NT2/D1 (cell line): ENCODE measurements around the gene ATXN2L.
A peak's percentile ranks its signal among the peaks of the same experiment; 100 is the strongest.
"Not testable (repeated sequence)": the region's sequence is repeated elsewhere in the genome, so short reads cannot be mapped to it uniquely, and the experiment has no call there.

Source experiments
- DNase-seq: peaks from one replicate; pipeline ENCODE4 v3.0.0-alpha.2; 2011; ENCODE audit warnings: low read depth, low spot score
- H3K27me3 ChIP-seq: 2 replicates; pipeline ENCODE4 v1.6.0; 2011; ENCODE audit warnings: mild to moderate bottlenecking; ENCODE audit not compliant: insufficient read length, insufficient read depth
- H3K36me3 ChIP-seq: 2 replicates; pipeline ENCODE4 v1.6.1; 2011; ENCODE audit warnings: mild to moderate bottlenecking, low read length, mixed read lengths; ENCODE audit not compliant: insufficient read depth, insufficient read length
- H3K4me1 ChIP-seq: 2 replicates; pipeline ENCODE4 v1.5.1; 2011; ENCODE audit not compliant: insufficient read depth, insufficient read length
- H3K4me3 ChIP-seq: 2 replicates; pipeline ENCODE4 v1.5.1; 2011; ENCODE audit warnings: low read depth; ENCODE audit not compliant: insufficient read length
- H3K9ac ChIP-seq: 2 replicates; pipeline ENCODE4 v1.6.0; 2011; ENCODE audit warnings: low read depth; ENCODE audit not compliant: insufficient read length
- H3K9me3 ChIP-seq: 2 replicates; pipeline ENCODE4 v1.5.1; 2011; ENCODE audit warnings: mild to moderate bottlenecking, low read length; ENCODE audit not compliant: insufficient read depth
- SUZ12 ChIP-seq: IDR thresholded peaks from 2 replicates; pipeline ENCODE4 v1.6.1; 2011; ENCODE audit not compliant: insufficient read length, insufficient read depth; ENCODE audit errors: extremely low read depth
- YY1 ChIP-seq: IDR thresholded peaks from 2 replicates; pipeline ENCODE4 v1.6.1; 2011; ENCODE audit not compliant: insufficient read length, insufficient read depth
- ZNF274 ChIP-seq: IDR thresholded peaks from 2 replicates; pipeline ENCODE4 v1.6.1; 2011; ENCODE audit warnings: mild to moderate bottlenecking, low read depth, low read length

ATXN2L gene

DNA sequence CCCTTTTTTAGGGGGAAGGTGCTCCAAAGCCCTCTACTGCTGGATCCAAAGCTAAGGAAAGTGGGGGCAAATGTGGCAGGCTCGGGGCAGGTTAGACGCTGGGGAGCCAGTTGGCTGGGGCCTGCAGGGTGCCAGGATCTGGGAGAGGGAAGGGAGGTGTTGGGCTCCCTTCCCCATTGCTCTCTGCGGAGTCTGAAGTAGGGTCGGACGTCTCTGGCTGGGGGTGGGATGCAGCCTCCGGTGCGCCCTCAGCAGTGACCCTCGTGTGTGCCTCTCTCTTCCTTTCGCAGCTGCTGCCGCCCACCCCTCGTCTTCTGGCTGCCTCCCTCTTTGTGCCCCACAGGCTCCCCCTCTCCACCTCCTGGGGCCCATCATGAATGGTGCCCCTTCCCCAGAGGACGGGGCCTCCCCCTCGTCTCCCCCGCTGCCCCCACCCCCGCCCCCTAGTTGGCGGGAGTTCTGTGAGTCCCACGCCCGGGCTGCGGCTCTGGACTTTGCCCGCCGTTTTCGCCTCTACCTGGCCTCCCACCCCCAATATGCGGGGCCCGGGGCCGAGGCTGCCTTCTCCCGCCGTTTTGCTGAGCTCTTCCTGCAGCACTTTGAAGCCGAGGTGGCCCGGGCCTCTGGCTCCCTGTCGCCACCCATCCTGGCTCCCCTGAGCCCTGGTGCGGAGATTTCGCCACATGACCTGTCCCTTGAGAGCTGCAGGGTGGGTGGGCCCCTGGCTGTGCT, 43.1 kb downstream of the ATXN2L start:
- H3K36me3 ChIP-seq, result peaks cover 48% of the 10 kb centered on the region
- H3K9ac ChIP-seq, result no peak overlapping the region

DNA sequence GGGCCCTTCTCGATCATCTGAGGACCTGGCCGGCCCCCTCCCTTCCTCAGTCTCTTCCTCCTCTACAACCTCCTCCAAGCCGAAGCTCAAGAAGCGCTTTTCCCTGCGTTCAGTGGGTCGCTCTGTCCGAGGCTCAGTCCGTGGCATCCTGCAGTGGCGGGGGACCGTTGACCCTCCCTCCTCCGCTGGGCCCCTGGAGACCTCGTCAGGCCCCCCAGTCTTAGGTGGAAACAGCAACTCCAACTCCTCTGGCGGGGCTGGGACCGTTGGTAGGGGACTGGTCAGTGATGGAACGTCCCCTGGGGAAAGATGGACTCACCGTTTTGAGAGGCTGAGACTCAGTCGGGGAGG, 43.6 kb downstream of the ATXN2L start:
- no peak for DNase-seq
- no peaks in the 10 kb centered on the region for H3K27me3 ChIP-seq
- H3K4me1 ChIP-seq, result peaks cover 10% of the 10 kb centered on the region
- peaks cover 50% of the 10 kb centered on the region for H3K36me3 ChIP-seq
- H3K9me3 ChIP-seq, result no peaks in the 10 kb centered on the region
- no peak overlapping the region for H3K4me3 ChIP-seq
- H3K9ac ChIP-seq, result peak overlapping the region; percentile 5
- no peak for TF ChIP-seq SUZ12
- TF ChIP-seq ZNF274, result no peak
- no peak for TF ChIP-seq YY1

More for the DNA sequence above, 43.1 kb downstream of the ATXN2L start:
- Histone ChIP-seq H3K4me1 (peaks cover 10% of the 10 kb centered on the region), H3K4me3 (no peak overlapping the region), H3K9me3 (no peaks in the 10 kb centered on the region), H3K27me3 (no peaks in the 10 kb centered on the region)
- no peak for DNase-seq
- no peak for TF ChIP-seq SUZ12
- no peak for TF ChIP-seq YY1
- no peak for TF ChIP-seq ZNF274

DNA sequence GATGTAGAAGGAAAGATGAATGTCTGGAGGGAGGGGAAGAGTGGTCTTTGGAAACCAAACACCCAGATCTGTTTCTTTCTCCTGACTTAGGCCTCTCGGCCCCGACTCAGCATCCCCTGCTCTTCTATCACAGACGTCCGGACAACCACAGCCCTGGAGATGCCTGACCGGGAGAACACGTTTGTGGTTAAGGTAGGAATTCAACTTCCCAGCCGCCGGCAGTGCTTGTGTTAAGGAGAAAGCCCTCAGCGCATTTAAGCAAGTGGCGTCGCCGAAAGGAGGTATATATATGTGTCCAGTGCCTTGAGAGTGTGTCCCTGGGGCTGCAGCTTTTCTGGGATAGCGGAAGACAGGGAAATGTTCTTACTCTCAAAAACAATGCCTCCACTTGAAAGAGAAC, 44.4 kb downstream of the ATXN2L start:
- no peaks in the 10 kb centered on the region for H3K27me3 ChIP-seq
- no peaks in the 10 kb centered on the region for H3K9me3 ChIP-seq
- TF ChIP-seq SUZ12 (no peak), YY1 (no peak), ZNF274 (no peak)
- peaks cover 8% of the 10 kb centered on the region for H3K4me1 ChIP-seq
- no peak overlapping the region for H3K4me3 ChIP-seq
- peaks cover 59% of the 10 kb centered on the region for H3K36me3 ChIP-seq
- no peak overlapping the region for H3K9ac ChIP-seq
- DNase-seq, result no peak

DNA sequence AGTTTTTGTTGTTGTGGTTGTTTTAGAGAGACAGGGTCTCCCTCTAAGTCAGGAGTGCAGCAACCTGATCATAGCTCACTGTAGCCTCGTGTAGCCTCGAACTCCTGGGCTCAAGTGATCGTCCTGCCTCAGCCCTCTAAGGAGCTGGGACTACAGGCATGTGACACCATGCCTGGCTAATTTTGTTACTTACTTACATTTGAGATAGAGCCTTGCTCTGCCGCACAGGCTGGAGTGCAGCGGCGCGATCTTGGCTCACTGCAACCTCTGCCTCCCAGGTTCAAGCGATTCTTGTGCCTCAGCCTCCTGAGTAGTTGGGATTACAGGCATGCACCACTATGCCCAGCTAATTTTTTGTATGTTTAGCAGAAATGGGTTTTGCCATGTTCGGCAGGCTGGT, 44.8 kb downstream of the ATXN2L start:
- H3K27me3 ChIP-seq, DNase-seq, H3K9ac ChIP-seq, H3K9me3 ChIP-seq, H3K4me1 ChIP-seq, H3K4me3 ChIP-seq: not testable (repeated sequence)
- H3K36me3 ChIP-seq, result peaks cover 63% of the 10 kb centered on the region

DNA sequence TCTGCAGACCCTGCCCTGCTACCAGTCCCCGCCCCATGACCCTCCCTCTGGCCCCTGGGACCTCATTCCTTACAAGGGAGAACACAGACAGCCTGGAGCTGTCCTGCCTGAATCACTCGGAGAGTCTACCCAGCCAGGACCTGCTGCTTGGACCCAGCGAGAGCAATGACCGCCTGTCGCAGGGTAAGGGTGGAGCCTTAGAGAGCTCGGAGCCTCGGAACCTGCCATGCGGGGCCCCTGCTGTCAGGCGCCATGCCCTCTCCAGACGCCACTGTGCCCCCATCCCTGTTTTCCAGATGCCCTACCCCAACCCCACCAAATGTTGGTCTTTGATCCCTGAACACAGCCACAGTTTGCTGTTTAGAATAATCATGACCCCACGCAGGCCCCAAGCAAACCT, 46.4 kb downstream of the ATXN2L start:
- Histone ChIP-seq H3K4me3 (no peak overlapping the region), H3K4me1 (peaks cover 7% of the 10 kb centered on the region), H3K9ac (no peak overlapping the region), H3K36me3 (peaks cover 78% of the 10 kb centered on the region), H3K27me3 (no peaks in the 10 kb centered on the region), H3K9me3 (no peaks in the 10 kb centered on the region)
- DNase-seq, result no peak
- TF ChIP-seq ZNF274 (no peak), YY1 (no peak), SUZ12 (no peak)

DNA sequence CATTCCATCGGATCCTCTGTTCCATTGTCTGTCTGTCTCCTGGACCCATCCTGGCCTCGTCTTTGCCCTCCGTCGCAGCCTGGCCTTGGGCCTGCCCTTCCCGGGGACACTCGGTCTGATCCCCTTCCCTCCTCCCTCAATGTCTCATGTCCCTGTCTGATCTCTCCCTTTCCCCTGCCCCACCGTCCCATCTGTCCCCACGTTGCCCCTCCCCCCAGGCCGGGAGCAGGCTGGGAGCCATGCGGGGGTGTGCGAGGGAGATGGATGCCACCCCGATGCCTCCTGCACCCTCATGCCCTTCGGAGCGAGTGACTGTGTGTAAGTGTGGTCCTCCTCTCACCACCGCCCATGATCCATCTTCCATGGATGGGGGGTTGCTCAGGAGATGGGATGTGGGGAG, 50.2 kb downstream of the ATXN2L start:
- no peaks in the 10 kb centered on the region for H3K9me3 ChIP-seq
- H3K27me3 ChIP-seq, result no peaks in the 10 kb centered on the region
- peaks cover 33% of the 10 kb centered on the region for H3K4me1 ChIP-seq
- TF ChIP-seq SUZ12 (no peak), YY1 (no peak), ZNF274 (no peak)
- peak overlapping the region; percentile 18 for H3K9ac ChIP-seq
- H3K36me3 ChIP-seq, result peaks cover 73% of the 10 kb centered on the region
- H3K4me3 ChIP-seq, result no peak overlapping the region
- DNase-seq, result no peak

DNA sequence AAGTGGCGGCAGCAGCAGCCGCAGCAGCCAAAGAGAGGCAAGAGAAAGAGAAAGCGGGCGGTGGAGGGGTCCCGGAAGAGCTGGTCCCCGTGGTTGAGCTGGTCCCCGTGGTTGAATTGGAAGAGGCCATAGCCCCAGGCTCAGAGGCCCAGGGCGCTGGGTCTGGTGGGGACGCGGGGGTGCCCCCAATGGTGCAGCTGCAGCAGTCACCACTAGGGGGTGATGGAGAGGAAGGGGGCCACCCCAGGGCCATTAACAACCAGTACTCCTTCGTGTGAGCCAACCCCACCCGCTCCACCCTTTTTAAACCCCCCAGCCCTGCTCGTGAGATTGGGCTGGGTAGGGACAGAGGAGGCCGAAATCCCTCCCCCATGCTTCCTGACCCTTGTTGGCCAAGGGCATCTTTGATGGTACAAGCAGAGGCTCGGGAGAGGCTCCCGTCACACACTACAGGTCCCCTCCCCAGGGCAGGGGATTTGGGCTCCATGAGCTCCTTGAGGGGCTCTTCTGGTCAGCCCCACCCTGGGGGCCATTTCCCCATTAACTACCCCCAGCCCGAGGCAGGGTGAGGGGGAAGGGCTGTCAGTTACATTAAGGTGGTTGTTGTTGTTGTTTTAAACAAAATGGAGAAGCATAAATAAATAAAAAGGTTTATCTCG, 50.9 kb downstream of the ATXN2L start:
- H3K36me3 ChIP-seq, result peaks cover 73% of the 10 kb centered on the region
- peaks cover 33% of the 10 kb centered on the region for H3K4me1 ChIP-seq
- H3K9me3 ChIP-seq, result no peaks in the 10 kb centered on the region
- TF ChIP-seq YY1, result no peak
- no peak for TF ChIP-seq ZNF274
- no peak for TF ChIP-seq SUZ12
- H3K27me3 ChIP-seq, result no peaks in the 10 kb centered on the region
- H3K9ac ChIP-seq, result no peak overlapping the region
- no peak for DNase-seq
- H3K4me3 ChIP-seq, result no peak overlapping the region
